Measurements from ENCODE around the gene ATP23.

Gene ATP23, protein sequence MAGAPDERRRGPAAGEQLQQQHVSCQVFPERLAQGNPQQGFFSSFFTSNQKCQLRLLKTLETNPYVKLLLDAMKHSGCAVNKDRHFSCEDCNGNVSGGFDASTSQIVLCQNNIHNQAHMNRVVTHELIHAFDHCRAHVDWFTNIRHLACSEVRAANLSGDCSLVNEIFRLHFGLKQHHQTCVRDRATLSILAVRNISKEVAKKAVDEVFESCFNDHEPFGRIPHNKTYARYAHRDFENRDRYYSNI

DNA sequence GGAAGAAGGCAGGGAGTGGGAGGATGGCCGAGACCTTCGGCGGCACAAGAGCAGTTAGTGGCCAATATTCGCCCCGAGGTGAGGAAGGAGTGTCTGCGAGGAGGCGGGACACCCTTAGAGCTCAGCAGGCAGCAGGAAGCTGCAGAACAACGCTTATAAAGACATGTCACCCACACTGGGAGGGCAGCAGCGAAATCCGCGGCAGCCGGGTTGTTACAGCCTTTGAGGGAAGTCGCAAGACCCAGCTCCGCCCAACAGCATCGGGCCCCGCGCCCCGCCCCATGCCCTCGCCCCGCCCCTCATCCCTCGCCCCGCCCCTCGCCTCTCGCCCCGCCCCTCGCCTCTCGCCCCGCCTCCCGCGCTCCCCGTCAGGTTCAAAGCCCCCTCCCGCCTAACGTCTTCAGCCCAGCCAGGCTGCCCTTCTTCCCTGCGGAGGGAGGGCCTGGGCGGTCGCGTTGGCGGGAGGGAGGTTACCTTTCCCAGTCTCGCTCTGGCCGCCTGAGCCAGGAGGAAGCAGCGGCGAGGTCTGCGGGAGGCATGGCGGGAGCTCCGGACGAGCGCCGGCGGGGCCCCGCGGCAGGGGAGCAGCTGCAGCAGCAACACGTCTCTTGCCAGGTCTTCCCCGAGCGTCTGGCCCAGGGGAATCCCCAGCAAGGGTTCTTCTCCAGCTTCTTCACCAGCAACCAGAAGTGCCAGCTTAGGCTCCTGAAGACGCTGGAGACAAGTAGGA lies at the start of gene ATP23:
ATP23 (plus strand) TSS at position 403 of the 730 bp plus-strand sequence; CDS start at position 538, 135 bp downstream.
- DNase-seq, result peak; percentile 59 to 90

DNA sequence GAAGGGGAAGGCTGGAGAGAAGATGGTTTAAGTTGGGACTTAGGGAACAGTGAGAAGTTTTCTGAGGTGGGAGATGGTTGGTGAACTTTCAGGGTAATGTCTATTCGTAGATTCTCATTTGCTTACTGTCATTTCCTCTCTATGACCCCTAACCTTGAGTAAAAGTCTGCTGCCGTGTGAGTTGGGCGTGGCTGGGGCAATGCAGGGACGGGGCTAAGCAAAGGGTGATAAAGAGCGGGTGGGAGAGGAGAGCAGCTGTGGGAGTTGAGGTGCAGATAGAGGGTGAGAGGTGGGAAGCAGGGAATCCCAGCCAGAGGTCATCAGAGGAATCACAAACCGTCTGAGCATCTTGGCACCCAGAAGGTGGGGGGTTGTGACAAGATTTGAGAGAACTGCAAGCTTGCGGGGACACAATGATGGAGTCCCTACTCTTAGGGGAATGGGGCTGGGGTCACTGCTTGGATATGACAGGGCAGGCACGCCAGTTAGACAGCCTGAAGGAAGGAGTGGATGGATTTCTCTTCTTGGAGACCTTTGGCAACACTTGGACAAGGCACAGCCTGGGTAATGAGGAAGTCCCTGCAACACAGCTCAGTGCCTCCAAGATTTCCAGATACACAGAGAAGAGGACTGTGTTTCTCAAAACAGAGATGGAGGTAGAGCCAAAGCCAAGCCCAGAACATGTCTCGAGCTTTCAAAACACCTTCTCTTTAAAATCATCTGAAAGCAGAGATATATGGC lies 49.0 kb upstream of the ATP23 start:
- no peak for DNase-seq

DNA sequence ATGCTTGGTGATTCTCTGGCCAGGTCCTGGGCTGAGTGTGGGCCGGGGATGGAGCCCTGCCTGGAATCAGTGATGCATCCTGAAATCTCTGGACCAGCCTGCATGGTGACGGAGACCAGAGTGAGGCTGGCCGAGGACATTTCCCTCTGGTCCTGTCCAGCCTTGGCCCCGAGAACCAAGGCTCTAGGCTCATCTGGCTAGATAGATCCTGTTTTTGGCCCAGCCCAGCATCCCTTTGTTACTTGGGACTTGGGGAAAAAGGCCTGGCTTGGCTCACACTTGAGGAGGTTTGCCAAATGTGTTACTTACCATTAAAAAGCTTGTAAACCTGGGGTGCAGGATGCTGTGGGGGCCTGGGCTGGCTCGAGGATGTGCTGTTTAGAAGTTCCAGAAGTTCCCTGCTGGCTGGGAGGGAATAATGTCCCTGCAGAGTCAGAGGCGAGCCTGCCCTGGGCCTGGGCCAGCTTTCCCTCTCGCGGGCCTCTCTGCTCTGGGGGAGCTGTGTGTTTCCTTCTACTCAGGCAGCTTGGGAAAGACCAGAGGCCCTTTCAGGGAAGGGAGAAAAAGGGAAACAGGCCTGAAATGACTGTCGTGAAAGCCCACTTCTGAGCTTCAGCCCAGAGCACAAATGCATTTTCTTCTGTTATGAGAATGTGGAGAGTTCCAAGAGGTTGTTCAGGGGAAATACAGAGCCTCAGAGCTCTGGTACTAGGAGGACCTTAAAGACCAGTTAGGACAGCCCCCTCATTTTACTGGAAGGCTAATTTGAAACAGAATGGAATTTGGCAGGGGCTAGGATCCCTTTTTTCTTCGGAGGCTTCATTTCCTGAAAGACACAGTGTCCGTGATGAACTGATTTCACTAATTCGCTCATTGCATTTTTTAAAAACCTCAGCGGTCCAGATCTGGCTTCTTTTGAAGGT lies 47.7 kb upstream of the ATP23 start:
- peak in 1 of 2 experiments; percentile 26 for DNase-seq

DNA sequence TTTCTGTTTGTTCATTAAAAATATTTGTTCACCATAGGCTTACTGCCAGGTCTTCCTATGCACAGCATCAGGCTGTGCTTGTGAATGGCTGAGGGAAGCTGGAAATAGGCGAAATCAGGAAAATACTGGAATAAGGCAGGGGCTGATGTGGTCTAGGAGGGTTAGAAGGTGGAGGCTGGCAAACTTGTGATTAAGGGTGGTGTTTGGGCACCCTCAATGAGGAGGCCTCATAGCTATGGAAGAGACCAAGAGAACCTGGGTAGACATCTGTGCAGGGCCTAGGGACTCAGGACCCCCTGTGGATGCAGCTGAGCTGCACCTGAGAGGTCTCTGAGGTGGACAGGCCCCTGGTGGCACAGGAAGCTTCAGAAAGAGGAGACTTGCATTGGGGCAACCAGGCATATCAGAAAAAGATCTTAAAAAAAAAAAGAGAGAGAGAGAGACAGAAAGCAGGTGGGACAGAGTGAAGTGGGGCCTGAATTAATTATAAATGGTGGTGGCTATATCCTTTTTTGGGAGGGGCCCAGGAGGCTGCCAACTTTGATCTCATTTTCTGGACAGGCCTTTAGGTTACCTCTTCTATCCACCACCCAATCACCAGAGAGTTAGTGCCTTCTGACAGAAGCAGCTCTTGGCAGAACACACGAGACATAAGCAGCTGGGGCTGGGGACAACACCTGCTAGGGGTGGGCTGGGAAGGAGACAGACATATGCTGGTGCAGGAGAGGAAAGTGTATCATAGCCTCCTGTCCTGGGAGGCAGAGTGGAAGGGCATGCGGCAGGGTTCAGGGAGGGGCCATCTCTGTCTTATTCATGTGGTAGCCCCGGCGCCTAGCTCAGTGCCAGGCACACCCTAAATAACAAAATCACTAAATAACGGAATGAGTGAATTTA lies 46.7 kb upstream of the ATP23 start:
- peak; percentile 89 to 97 for DNase-seq

DNA sequence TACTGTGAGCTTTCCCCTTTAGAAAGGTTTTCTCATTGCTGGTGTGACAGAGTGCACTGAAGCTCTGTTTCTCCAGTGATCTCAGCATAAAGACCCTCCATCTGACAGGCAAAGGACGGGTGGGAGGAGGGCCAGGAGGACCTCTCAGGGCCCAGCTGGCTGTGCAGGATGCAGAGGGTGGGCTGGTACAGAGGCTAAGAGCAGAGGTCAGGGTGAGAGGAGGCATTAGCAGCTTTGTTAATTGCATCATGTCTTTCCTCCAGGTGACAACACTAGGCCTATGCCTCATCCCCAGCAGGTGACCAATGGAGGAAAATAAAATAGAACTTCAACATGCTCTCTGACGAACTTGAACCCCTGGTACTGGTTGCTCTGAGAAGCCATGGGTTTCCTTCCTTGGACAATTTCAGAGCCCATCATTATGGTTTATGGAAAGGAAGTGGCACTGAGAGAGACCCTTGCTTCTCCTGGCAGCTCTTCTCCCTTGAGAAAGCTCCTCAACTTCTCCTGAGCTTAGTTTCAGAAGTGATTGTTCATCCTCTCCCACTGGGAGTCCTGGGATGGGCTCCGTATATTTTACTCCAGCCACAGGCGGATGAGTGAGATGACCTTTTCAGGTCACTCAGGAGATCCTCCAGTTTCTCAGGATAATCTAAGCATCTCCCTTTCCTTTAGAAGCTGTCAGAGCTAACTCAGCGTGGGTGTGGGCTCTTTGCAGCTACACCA lies 45.8 kb upstream of the ATP23 start:
- DNase-seq, result peak in 1 of 2 experiments; percentile 42

DNA sequence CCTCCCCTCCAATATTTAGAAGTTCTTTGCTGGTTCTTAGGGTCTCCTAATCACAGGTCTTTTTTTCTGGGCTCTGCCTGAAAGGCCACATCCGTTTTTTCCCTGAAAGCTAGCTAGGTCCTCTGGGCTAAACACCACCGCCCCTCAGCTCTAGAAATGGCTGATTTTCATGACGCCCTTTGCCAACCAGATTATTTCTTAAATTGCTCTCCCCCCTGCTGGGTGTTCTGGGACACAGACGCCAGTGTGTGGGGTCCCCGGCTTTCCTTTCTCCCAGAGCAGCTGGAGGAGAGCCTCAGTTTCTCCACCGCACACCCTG lies 45.3 kb upstream of the ATP23 start:
- DNase-seq, result peak in 1 of 2 experiments; percentile 39

DNA sequence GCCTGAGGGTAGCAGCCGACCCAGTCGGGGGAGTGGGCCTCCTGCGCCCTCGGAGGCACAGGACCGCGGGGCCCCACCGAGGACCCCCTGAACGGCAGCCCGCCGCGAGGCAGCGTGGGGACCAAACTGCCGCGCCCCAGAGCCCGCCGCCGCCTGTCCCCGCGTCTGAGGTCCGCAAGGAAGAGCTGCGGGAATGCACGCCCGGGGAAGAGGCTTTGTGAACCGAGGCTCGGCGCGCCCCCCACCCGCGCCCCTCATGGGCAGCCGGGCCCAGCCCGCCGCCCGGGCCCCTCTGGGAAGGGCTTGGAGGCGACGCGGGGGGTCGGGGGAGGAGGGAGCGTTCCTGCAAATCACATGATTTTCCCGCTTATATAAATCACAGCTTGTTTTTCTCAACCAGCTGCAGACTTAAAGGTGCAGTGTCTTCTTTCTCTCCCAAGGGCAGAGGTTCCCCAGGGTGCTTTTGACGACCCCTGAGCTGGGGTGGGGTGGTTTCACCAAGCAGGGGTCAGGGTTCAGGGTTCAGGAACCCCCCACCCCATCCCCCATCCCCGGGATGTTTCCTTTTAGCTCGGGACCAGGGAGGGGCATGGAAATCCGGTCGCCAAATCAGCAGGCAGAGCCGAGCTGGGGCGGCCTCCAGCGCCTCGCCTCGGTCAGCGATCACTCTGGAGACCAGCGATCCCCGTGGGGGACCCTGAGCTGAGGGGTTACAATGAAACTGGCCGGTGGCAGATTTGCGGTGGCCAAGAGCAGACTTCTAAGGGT lies 44.7 kb upstream of the ATP23 start:
- peak; percentile 32 to 70 for DNase-seq

DNA sequence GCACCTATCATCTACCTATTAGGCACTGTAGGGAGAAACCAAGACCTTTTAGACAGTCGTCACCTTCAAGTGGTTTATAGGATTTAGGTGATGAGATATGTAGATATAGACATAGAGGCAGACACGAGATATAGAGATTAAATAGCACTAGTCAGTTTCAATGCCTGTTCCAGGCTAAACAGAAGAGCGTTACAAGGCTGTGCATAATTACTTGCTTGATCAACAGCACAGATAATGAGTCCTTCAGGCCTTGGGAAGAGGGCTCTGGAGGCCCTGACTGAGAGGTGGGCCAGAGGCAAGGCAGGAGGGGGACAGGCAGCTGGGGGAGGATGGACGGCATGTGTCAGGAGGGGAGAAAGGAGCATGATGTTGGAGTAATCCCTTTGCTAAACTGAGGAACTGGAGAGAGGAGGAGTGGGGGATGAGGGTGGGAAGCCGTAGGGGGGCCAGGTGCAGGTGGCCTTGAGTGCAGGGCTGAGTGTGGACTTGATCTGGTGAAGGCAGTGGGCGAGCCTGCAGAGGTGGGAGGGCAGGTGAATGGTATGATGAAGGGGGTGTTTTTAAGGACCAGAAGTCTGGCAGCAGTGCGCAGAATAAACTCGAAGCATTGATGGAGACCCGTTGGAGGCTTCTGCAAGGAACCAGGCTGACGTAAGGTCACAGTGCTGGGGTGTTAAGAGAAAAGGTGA lies 43.9 kb upstream of the ATP23 start:
- peak in 1 of 2 experiments; percentile 28 for DNase-seq

DNA sequence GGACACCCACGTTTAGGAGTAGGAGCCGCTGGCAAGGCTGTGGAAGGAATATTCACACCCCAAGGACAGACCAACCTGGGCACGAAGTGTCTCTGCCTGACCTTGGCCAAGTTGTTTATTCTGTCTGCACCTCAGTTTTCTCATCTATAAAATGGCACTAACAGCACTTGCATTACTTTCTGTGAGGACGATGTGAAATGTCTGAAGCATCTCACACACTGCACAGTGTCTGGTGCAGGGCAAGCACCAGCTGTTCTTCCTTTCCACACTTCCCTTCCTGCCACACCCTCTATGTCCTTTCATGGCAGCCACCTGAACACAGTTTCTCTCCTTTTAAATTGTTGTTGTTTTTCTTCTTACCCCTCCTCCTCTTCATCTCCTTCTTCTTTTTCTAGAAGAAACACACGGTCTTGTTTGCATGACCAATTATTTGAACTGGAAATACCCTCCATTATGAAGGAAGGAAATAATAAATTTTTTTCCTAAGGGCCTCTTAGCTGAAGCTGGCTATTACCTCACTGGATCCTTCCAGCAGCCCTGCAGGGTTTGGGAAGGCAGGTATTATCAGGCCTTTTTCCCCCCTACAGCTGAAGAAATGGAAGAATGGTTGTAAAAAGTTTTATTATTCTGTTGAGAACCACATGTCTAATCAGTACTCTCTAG lies 42.9 kb upstream of the ATP23 start:
- peak in 1 of 2 experiments; percentile 16 for DNase-seq

DNA sequence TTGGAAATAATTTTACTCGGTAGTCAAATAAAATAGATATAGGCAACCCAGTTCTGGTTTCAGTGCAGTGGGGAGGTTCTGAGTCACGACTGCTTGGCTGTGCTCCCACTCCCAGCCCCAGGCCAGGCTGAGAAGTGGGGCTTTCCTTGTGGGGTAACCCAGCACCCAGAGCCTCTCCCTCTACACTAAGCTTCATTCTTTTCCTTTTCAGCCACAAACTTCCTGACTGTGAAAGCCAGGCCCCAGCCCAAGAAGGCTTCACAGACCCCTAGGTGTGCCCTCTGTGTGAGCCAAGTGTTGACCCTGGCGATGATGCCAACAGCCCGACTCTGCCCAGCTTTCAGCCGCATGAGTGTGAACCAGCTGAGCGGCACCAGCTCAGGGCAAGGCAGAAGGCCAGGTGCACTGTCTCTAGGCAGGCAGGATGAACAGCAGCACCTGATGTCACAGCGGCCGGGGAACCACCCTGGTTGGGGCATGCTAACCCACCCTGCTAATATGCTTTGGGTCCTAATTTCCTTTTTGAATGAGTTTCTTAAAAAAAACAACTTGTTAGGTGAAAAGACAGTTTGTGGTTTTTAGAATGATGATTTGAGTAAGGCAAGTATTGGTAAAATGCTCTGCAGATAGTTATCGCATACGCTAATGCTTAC lies 42.2 kb upstream of the ATP23 start:
- DNase-seq, result no peak

DNA sequence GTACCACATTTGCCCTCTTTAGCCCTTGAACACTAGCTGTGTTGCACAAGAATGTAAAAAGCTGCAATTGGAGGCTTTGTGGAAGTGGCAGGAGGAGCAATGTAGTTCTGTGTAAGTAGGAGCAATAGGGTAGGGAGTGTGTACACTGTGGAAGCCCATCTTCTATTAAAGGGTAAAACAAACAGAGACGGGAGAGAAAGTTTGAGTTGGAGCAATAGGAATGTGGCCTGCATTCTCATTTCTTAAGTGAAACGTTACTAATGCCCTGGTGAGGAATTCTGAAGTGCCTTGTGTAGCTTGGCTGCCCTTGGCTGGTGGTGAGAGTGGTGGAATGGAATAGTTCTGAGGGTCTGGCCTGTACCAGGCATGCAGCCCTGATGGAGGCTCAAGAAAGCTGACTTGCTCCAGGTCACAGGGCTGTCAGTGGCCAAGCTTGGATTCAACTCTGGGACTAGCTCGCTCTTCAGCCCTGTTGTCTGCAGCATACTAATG lies 38.8 kb upstream of the ATP23 start:
- no peak for DNase-seq

DNA sequence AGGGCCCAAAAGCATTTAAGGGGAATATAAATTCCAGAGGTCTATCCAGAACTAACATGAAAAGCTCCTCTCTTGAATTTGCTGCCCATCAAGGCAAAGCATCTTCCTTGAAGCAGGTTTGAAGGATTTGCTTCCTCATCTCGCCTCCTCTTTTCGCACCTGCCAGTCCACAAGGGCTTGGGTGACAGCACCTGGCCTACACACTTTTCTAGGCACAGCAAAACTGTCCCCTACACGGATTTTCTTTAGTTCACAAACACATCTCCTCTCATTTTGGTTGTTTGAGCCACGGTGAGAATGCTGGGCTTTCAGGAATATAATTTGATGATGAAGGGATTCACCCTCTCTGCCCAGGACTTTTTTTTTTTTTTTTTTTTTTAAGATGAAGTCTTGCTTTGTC lies 36.9 kb upstream of the ATP23 start:
- DNase-seq, result no peak

DNA sequence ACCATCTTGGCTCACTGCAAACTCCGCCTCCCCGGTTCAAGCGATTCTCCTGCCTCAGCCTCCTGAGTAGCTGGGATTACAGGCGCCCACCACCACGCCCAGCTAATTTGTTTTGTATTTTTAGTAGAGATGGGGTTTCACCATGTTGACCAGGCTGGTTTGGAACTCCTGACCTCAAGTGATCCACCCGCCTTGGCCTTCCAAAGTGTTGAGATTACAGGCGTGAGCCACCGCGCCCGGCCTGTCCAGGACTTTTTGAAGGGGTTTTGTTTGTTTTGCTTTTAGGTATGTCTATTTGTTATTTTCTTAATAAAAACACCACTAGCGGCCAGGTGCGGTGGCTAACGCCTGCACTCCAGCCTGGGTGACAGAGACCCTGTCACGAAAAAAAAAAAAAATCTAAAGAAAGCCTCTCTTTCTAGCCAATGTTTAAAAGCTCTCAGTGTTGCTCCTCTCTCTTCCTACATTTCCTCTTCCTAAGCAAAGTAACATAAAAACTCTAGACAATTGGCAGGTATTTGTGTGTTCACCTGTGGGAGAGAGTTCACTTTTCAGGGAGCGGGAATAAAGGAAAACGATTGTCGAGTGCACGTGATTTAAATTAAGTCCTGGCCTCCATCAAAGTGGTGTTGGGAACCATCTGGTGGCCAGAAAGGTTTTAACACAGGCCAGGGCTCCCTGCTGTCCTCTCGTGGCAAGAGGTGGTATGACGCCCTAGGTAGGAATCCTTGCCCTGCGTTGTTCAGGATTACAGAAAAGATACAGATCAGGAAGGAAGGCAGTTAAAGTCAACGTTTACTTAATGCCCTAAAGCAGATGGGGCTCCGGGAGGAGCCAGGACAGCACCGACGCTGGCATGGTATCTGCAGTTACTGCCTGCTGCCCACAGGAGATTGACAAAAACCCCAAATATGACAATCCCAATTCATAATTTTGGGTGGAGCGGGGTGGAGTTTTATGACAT lies 36.2 kb upstream of the ATP23 start:
- DNase-seq, result peak; percentile 93 to 95

DNA sequence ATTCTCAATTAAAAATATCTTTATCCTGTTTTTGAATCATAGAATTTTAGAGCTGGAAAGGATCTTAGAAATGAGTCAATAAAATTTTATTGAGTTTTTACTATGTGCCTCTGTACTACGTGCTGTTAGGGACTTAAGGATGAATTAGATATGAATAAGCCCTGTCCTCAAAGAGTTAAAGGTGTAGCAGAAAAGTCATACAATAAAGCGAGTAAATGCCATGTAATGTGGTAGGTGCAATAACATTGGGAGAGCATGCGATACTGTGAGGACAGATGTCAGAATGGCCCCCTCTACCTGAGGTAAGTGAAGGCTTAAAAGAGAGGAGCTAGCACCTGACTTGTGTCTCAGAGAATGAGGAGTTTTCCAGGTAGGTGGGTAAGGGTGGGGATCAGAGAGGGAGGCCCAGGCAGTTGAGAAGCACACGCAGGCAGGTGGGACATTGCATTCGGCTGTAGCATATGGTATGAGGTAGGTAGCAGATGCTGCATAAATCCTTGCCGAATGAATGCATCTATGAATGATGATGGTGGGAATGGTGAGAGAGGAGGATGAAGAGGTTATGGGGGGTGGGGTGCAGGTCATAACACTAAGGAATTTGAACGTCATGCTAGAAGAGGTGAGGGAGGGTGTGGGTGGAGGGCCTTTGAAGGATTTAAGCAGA lies 35.4 kb upstream of the ATP23 start:
- peak; percentile 63 to 65 for DNase-seq

DNA sequence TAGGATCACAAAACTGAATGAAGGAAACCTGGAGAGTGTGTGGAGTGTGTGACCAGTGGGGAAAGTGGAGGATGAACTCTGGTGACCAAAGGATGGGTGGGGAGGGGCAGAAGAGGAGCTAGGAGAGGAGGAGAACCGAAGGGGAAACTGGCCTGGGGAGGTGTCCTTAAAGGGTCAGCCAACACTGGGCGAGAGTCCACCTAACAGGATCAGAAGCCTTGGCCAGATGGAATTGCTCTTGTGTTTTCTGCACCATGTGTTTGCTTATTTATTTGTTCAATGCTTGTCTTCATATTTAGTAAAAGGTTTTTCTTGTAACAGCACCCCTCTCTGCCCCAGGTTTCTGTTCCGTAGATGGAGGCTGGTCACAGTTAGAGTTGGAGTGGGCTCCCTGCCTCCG lies 34.5 kb upstream of the ATP23 start:
- DNase-seq, result no peak

DNA sequence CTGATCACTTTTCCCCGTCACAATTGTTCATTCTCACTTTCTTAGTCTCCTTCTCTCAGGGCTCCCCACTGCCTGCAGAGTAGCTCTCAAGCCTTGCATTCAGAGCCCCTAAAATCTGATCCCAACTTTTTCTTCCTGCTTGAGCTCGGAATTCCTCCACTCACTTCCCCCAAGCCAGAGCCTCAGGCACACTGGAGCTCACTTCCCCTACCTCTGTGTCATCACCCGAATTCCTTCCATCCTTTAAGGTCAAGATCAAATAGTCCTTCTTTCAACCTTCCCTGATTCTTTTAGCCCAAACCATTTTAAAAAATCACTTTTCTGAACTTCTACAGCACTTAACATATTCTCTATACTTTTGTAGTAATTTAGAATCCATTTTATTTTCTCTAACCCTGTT lies 34.1 kb upstream of the ATP23 start:
- no peak for DNase-seq

Data from NCI-H524 (cell line).